Prostate gland (tissue), 2 donors: ENCODE results near the gene ACLY.

Source experiments
- POLR2A ChIP-seq: fragments of 450-650 bp; IDR thresholded peaks from one replicate; pipeline ENCODE4 v1.6.1; 2016; ENCODE audit warnings: antibody characterized with exemption, mild to moderate bottlenecking
- POLR2AphosphoS5 ChIP-seq: sonication (generic); formaldehyde crosslinking; IDR thresholded peaks from one replicate; pipeline ENCODE4 v1.6.1; 2017; ENCODE audit warnings: antibody characterized with exemption
- TF ChIP-seq, protein P1 (sequence below), 4 experiments: fragments of 200-600 bp in 2 of 4; fragments of 450-650 bp in 2 of 4; sonication (generic) in 2 of 4; IDR thresholded peaks; 1 replicate in 3 of 4; 2 replicates in 1 of 4; pipeline ENCODE4 v1.5.1; 2016 to 2019; ENCODE audit warnings: antibody characterized with exemption in 4 of 4, mild to moderate bottlenecking in 2 of 4, moderate library complexity in 2 of 4

DNA sequence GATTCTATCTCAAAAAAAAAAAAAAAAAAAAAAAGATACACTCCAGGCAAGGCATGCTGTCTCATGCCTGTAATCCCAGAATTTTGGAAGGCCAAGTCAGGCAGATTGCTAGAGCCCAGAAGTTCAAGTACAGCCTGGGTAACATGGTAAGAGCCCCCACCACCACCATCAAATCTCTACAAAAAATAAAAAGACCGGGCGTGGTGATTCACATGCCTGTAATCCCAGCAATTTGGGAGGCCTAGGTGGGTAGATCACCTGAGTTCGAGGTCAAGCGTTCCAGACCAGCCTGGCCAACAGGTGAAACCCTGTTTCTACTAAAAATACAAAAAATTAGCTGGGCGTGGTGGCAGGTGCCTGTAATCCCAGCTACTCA lies 1.8 kb upstream of the ACLY start:
- TF ChIP-seq, protein P1, sequence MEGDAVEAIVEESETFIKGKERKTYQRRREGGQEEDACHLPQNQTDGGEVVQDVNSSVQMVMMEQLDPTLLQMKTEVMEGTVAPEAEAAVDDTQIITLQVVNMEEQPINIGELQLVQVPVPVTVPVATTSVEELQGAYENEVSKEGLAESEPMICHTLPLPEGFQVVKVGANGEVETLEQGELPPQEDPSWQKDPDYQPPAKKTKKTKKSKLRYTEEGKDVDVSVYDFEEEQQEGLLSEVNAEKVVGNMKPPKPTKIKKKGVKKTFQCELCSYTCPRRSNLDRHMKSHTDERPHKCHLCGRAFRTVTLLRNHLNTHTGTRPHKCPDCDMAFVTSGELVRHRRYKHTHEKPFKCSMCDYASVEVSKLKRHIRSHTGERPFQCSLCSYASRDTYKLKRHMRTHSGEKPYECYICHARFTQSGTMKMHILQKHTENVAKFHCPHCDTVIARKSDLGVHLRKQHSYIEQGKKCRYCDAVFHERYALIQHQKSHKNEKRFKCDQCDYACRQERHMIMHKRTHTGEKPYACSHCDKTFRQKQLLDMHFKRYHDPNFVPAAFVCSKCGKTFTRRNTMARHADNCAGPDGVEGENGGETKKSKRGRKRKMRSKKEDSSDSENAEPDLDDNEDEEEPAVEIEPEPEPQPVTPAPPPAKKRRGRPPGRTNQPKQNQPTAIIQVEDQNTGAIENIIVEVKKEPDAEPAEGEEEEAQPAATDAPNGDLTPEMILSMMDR (IDR thresholded peaks at IDR 0.05): no peak
- TF ChIP-seq POLR2AphosphoS5 (no peak), POLR2A (no peak)
